ENCODE results near the gene KLK2.

KLK2 gene

DNA sequence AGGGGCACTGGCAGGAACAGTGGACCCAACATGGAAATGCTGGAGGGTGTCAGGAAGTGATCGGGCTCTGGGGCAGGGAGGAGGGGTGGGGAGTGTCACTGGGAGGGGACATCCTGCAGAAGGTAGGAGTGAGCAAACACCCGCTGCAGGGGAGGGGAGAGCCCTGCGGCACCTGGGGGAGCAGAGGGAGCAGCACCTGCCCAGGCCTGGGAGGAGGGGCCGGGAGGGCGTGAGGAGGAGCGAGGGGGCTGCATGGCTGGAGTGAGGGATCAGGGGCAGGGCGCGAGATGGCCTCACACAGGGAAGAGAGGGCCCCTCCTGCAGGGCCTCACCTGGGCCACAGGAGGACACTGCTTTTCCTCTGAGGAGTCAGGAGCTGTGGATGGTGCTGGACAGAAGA, 4.1 kb downstream of the KLK2 start:
- no peak overlapping the region for H3K4me3 ChIP-seq (ENCODE audit: low read depth, low read length)
- TF ChIP-seq, protein P1, sequence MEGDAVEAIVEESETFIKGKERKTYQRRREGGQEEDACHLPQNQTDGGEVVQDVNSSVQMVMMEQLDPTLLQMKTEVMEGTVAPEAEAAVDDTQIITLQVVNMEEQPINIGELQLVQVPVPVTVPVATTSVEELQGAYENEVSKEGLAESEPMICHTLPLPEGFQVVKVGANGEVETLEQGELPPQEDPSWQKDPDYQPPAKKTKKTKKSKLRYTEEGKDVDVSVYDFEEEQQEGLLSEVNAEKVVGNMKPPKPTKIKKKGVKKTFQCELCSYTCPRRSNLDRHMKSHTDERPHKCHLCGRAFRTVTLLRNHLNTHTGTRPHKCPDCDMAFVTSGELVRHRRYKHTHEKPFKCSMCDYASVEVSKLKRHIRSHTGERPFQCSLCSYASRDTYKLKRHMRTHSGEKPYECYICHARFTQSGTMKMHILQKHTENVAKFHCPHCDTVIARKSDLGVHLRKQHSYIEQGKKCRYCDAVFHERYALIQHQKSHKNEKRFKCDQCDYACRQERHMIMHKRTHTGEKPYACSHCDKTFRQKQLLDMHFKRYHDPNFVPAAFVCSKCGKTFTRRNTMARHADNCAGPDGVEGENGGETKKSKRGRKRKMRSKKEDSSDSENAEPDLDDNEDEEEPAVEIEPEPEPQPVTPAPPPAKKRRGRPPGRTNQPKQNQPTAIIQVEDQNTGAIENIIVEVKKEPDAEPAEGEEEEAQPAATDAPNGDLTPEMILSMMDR (IDR thresholded peaks at IDR 0.05; ENCODE audit: borderline replicate concordance, insufficient read depth, low read depth, low read length), result no peak

DNA sequence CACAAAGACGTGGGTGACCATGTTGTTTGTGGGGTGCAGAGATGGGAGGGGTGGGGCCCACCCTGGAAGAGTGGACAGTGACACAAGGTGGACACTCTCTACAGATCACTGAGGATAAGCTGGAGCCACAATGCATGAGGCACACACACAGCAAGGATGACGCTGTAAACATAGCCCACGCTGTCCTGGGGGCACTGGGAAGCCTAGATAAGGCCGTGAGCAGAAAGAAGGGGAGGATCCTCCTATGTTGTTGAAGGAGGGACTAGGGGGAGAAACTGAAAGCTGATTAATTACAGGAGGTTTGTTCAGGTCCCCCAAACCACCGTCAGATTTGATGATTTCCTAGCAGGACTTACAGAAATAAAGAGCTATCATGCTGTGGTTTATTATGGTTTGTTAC, 5.6 kb downstream of the KLK2 start:
- H3K4me3 ChIP-seq (ENCODE audit: low read depth, low read length), result no peak overlapping the region
- TF ChIP-seq, protein P1 (IDR thresholded peaks at IDR 0.05; ENCODE audit: borderline replicate concordance, insufficient read depth, low read depth, low read length), result no peak

DNA sequence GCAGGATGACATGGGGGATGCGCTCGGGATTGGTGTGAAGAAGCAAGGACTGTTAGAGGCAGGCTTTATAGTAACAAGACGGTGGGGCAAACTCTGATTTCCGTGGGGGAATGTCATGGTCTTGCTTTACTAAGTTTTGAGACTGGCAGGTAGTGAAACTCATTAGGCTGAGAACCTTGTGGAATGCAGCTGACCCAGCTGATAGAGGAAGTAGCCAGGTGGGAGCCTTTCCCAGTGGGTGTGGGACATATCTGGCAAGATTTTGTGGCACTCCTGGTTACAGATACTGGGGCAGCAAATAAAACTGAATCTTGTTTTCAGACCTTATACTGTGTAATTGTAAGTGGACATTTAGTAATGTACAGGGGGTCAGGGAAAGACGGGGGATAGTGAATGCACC, 7.0 kb downstream of the KLK2 start:
- TF ChIP-seq, protein P1 (IDR thresholded peaks at IDR 0.05; ENCODE audit: borderline replicate concordance, insufficient read depth, low read depth, low read length), result no peak
- no peak overlapping the region for H3K4me3 ChIP-seq (ENCODE audit: low read depth, low read length)

DNA sequence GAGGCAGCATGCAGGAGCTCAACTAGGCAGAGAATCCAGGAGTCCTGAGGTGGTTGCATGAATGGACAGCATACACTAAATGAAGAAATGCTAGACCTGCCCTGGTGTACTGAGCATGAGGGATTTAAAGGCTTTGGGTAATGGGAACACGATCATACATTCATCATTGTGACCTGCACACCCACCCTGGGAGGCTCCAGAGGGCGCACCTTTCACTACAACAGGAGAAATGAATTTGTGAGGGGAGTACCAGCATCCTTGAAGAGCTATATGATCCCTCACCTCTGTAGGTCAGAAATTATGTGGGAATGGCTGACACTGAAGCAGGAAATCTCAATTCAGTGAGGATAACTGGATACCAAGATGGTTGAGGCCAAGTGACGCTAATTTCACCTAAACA, 8.9 kb downstream of the KLK2 start:
- TF ChIP-seq, protein P1 (IDR thresholded peaks at IDR 0.05; ENCODE audit: borderline replicate concordance, insufficient read depth, low read depth, low read length), result peak; percentile 7; the same call in 1 of the 2 replicates
- no peak overlapping the region for H3K4me3 ChIP-seq (ENCODE audit: low read depth, low read length)

DNA sequence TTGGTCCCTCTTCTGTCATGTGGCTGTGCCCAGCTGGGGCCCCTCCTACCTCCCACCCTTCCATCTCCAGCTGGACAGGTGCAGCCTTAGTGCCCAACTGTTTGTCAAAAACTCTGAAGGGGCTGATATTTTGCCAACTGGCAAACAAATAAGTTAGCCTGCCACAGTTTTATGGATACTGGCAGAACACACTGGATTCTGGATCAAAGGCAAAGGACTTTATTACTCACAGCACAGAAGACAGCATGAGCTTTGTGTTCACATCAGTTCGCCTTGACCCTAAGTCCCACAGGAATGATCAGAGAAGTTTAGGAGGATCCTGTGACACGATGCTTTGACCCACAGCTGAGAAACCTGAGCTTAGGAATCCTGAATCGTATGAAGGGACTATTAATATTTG, 16.4 kb downstream of the KLK2 start:
- no peak overlapping the region for H3K4me3 ChIP-seq (ENCODE audit: low read depth, low read length)
- TF ChIP-seq, protein P1 (IDR thresholded peaks at IDR 0.05; ENCODE audit: borderline replicate concordance, insufficient read depth, low read depth, low read length), result no peak

DNA sequence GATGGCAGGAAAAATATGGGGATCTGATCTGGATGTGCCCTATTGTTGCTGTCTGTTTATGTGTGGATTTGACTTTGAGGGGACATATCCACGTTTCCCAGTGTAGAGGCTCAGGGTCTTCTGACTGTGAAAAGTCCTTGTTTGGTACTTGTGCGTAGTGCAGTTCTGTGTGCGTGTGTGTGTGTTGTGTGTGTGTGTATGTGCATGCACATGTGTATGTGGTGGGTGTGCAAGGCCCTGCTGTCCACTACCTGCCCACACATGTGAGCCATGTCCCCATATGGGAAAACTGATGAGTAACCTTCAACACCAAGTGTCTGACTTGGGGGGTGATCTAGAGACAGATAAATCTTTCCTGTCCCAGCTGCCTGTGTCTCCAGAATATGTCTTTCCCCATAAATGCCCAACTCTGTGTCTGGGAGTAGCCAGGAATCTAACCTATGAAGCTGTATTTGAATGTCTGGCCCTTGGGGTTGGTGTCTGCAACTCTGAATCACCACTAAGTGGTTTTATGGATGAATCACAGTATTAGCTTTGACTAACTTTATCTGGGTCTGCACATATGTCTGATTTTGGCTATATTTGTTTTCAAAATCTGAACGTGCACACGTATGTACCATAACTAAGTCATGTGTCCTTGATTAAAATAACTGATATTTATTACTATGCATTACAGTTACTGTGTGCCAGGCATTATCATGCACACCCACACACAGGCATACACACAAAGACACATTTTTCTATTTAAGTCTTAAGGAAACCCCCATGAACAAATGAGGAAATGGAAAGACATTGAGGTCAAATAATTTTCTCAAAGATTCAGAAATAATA, 17.4 kb downstream of the KLK2 start:
- H3K4me3 ChIP-seq (ENCODE audit: low read depth, low read length), result no peak overlapping the region
- TF ChIP-seq, protein P1 (IDR thresholded peaks at IDR 0.05; ENCODE audit: borderline replicate concordance, insufficient read depth, low read depth, low read length), result no peak

DNA sequence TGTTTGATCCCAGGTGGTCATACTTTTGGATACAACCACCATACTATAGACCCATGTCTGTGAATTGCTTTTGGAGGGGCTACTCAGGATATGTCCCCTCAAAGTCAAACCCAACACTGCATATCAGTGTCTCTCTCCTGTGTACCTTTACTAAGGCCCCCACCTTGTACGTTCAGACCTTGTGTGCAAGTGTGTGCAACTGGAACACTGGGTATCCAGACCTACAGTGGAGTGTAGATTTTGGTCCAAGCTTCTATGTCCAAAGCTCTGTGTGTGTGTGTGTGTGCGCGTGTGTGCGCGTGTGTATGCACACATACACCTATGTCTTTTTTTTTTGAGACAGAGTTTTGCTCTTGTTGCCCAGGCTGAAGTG, 18.0 kb downstream of the KLK2 start:
- H3K4me3 ChIP-seq (ENCODE audit: low read depth, low read length), result no peak overlapping the region
- TF ChIP-seq, protein P1 (IDR thresholded peaks at IDR 0.05; ENCODE audit: borderline replicate concordance, insufficient read depth, low read depth, low read length), result no peak

Measured in GM12875 (cell line).